ENCODE results near the gene RADIL.
"Not testable (repeated sequence)": the region's sequence is repeated elsewhere in the genome, so short reads cannot be mapped to it uniquely, and the experiment has no call there.

The RADIL gene

DNA sequence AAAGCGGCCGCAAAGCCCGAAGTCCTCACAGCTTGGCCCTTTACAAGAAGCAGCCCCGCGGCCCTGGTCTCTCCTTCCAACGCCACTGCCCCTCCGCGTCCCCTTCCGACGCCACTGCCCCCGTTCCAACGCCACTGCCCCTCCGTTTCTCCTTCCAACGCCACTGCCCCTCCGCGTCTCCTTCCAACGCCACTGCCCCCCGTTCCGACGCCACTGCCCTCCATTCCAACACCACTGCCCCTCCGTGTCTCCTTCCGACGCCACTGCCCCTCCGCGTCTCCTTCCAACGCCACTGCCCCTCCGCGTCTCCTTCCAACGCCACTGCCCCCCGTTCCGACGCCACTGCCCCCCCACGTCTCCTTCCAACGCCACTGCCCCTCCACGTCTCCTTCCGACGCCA is 75.0 kb downstream of the RADIL start:
- no peak for DNase-seq (ENCODE audit: low spot score)

- no peak for DNase-seq (ENCODE audit: low spot score)
Observed at GRCh38 chr7:4808026-4808425, 75.5 kb downstream of the RADIL start.

DNA sequence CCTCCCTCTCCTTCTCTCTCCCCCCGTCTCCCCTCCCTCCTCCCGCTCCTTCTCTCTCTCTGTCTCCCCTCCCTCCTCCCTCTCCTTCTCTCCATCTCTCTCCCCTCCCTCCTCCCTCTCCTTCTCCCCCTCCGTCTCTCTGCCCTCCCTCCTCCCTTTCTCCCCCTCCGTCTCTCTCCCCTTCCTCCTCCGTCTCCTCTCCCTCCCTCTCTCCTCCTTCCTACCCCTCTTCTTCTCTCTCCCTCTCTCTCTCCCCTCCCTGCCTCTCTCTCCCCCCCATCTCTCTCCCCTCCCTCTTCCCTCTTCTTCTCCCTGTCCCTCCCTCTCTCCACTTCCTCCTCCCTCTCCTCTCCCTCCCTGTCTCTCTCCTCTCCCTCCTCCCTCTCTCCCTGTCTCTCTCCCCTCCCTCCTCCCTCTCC is 75.9 kb downstream of the RADIL start:
- no peak for DNase-seq (ENCODE audit: low spot score)

DNA sequence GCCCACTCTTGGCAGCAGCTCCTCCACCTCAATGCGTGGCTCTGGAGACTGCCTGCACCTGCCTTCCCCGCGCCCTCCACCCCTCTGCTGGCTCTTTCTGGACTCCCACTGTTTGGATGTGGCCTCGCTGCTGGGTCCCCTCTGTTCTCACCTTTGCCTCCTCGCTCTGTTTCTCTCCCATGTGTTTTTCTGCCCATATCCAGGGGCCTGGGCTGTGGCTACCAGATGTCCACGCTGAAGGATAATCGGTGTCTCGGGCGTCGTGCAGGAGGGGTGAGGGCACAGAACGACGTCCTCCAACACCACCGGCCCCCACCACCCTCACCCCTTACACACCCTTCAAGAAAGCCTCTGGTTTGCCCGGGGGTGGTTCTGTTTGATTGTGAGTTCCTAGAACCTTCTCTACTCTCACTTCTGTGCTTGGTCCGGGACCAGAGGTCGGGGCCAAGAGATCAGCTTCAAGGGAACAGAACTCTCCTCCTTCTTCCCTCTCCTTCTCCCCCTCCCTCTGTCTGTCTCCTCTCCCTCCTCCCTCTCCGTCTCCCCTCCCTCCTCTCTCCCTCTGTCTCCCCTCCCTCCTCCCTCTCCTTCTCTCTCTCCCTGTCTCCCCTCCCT is 76.4 kb downstream of the RADIL start:
- no peak for DNase-seq (ENCODE audit: low spot score)

DNA sequence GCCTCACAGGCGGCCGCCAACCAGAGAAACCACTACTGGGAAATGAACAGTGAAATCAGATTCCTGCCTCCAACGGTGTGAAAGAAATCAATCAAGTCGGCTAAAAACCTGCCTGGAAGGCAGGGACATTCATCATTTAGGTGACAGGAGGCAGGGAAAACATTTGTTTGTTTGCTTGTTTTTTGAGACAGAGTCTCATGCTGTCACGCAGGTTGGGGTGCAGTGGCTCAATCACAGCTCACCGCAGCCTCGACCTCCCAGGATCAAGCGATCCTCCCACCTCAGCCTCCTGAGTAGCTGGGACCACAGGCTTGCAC is 77.6 kb downstream of the RADIL start:
- no peak for DNase-seq (ENCODE audit: low spot score)

DNA sequence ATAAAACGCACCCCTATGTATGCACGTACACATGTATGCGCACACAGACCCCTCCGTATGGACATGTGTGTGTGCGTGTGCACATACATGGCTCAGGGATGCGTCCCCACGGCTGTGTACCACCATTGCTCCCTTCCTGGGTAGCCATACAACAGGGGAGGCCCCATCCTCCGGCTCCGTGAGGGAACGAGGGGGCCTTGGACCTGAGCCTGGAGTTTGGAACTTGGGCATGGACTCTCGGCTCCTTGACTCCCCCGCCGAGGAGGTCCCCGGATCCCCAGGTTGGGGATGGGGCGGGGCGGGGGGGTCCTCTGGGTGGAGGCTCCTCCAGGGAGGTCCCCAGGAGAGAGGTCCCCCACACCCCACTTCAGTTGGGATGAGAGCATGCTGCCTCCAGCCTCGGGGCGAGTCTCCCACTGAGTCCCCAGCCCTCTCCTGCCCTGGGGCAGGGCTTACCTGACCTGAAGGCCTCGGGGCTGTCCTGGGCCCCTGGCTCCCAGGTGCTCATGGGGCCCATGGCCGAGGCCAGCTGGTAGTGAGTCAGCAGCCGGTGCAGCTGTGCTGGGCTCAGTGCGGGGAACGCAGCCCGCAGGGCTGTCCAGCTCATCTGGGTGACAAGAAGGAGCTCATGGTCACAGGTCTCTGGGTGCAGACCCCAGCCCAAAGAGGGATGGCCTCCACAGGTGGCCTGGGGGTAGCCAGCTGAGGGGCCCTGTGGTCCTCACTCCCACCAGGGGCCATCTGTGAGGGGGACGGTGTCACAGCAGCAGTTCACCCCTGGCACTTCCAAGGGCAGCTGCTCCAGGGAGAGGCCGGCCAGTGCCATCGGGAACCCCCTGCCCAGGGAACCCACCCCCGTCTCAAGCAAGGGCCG is 78.2 kb downstream of the RADIL start:
- no peak for DNase-seq (ENCODE audit: low spot score)

GRCh38 chr7:4803397-4804241 is 79.9 kb downstream of the RADIL start:
- no peak for DNase-seq (ENCODE audit: low spot score)

GRCh38 chr7:4802577-4802976 is 80.9 kb downstream of the RADIL start:
- DNase-seq (ENCODE audit: low spot score), result not testable (repeated sequence)

- DNase-seq (ENCODE audit: low spot score), result no peak
Observed at GRCh38 chr7:4801839-4802231, 81.7 kb downstream of the RADIL start.

GRCh38 chr7:4800926-4801838 is 82.3 kb downstream of the RADIL start:
- no peak for DNase-seq (ENCODE audit: low spot score)

GRCh38 chr7:4800487-4800886 is 83.0 kb downstream of the RADIL start:
- no peak for DNase-seq (ENCODE audit: low spot score)

- no peak for DNase-seq (ENCODE audit: low spot score)
Observed at GRCh38 chr7:4799508-4800268, 83.8 kb downstream of the RADIL start.

GRCh38 chr7:4798706-4799235 is 84.7 kb downstream of the RADIL start:
- no peak for DNase-seq (ENCODE audit: low spot score)

GRCh38 chr7:4797858-4798705 is 85.4 kb downstream of the RADIL start:
- peak; percentile 78 for DNase-seq (ENCODE audit: low spot score)

- no peak for DNase-seq (ENCODE audit: low spot score)
Observed at GRCh38 chr7:4796453-4796852, 87.1 kb downstream of the RADIL start.

DNA sequence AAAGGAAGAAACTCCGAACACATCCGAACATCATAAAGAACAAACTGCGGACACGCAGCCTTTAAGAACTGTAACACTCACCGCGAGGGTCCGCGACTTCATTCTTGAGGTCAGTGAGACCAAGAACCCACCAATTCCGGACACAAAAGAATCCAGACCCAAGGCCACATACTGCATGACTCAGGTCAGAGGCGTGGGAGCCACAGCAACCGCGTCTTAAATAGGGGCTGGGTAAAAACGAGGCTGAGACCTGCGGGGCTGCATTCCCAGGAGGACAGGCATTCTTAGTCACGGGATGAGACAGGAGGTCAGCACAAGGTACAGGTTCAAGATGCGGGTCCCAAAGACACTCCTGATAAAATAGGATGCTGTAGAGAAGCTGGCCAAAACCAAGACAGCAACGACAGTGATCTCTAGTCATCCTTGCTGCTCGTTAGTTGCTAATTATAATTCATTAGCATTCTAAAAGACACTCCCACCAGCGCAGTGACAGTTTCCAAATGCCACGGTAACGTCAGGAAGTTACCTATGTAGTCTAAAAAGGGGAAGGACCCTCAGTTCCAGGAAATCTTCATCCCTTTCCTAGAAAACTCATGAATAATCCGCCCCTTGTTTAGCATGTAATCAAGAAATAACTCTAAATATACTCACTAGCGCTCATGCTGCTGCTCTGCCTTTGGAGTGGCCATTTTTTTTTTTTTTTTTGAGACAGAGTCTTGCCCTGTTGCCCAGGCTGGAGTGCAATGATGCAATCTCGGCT is 88.7 kb downstream of the RADIL start:
- no peak for DNase-seq (ENCODE audit: low spot score)

DNA sequence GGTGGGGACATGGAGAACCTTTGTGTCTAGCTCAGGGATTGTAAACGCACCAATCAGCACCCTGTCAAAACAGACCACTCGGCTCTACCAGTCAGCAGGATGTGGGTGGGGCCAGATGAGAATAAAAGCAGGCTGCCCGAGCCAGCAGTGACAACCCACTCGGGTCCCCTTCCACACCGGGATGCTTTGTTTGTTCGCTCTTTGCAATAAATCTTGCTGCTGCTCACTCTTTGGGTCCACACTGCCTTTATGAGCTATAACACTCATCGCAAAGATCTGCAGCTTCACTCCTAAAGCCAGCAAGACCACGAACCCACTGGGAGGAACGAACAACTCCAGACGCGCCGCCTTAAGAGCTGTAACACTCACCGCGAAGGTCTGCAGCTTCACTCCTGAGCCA is 89.3 kb downstream of the RADIL start:
- not testable (repeated sequence) for DNase-seq (ENCODE audit: low spot score)

GRCh38 chr7:4793385-4793993 is 90.0 kb downstream of the RADIL start:
- not testable (repeated sequence) for DNase-seq (ENCODE audit: low spot score)
